ENCODE data around the gene CRISP2. TPM values are rescaled to one million over a fixed set of nuclear protein-coding genes. Genes with fewer than 3 reads are reported as not detected.

Gene CRISP2
- total and polyA plus RNA-seq, 2 donors (not counting 3 experiments of a cell fraction or from before 2014, with no cell fraction given), result not detected

GRCh38 chr6:49733680-49734079 is 20.3 kb upstream of the CRISP2 start:
- Histone ChIP-seq H3K4me1 (ENCODE audit: control insufficient read depth, extremely low read depth, insufficient read depth, low read length) (no peaks in the 10 kb centered on the region), H3K4me2 (ENCODE audit: insufficient read depth, low read length) (no peak overlapping the region), H4K20me1 (replicated peaks; ENCODE audit: control insufficient read depth, extremely low read depth, insufficient read depth, low read length) (no peaks in the 10 kb centered on the region), H3K27ac (ENCODE audit: insufficient read depth, low read depth, low read length) (no peak overlapping the region), H3K27me3 (ENCODE audit: control insufficient read depth in 2 of 2, insufficient read depth in 2 of 2, low read length in 2 of 2) (no peaks in the 10 kb centered on the region), H3K9ac (replicated peaks; ENCODE audit: extremely low read depth, insufficient read depth, low read length) (no peak overlapping the region), H3K9me3 (replicated peaks; ENCODE audit: control insufficient read depth, insufficient read depth, low read length) (no peaks in the 10 kb centered on the region), H3K79me2 (ENCODE audit: control insufficient read depth, insufficient read depth, low read length) (no peaks in the 10 kb centered on the region), H3K4me3 (replicated peaks in 1 of 3; ENCODE audit: insufficient read depth in 1 of 3, low read depth in 1 of 3, low read length in 3 of 3) (no peak overlapping the region), H2AFZ (ENCODE audit: low read depth, low read length) (no peak overlapping the region), H3K36me3 (ENCODE audit: control insufficient read depth in 2 of 2, extremely low read depth in 1 of 2, insufficient read depth in 2 of 2, low read length in 2 of 2) (no peaks in the 10 kb centered on the region), H3K9me1 (replicated peaks; ENCODE audit: control insufficient read depth, extremely low read depth, insufficient read depth, low read length) (no peaks in the 10 kb centered on the region)
- intact Hi-C loops (cut with micrococcal nuclease), result no loop called here
- BruUV-seq (replicated peaks), result no TSS peak
- CTCF ChIA-PET, result no interaction called here
- TF ChIP-seq POLR2AphosphoS5 (IDR thresholded peaks at IDR 0.05; ENCODE audit: insufficient read depth, low read depth, low read length) (no peak), MAX (IDR thresholded peaks at IDR 0.05; ENCODE audit: insufficient read depth, insufficient read length) (no peak), CTCF (IDR thresholded peaks at IDR 0.05; ENCODE audit: extremely low read depth in 1 of 2, insufficient read depth in 1 of 2, low read depth in 1 of 2, low read length in 2 of 2) (no peak), GATA2 (IDR thresholded peaks at IDR 0.05; ENCODE audit: insufficient read depth, insufficient read length, low read depth, low read length) (no peak), POLR2A (IDR thresholded peaks at IDR 0.05; ENCODE audit: low read depth, low read length) (no peak), FOS (IDR thresholded peaks at IDR 0.05; ENCODE audit: borderline replicate concordance, insufficient read depth, low read length) (no peak), JUN (IDR thresholded peaks at IDR 0.05; ENCODE audit: borderline replicate concordance, insufficient read depth, insufficient read length, low read depth) (no peak), MYC (IDR thresholded peaks at IDR 0.05; ENCODE audit: low read depth, low read length) (no peak), EZH2 (IDR thresholded peaks at IDR 0.05; ENCODE audit: borderline replicate concordance, low read depth, low read length, severe bottlenecking) (no peak)
- POLR2A ChIA-PET, result no interaction called here
- dilution Hi-C loops (cut with MboI; ENCODE audit: extremely low pct_ligation_motif_present, low sequenced_read_pairs), result no loop called here
- FAIRE-seq (no peak), DNase-seq (ENCODE audit: low read depth, low spot score) (no peak)
